Suppressor macrophage (primary cell): ENCODE data around the gene TRA2B.

ENCODE experiments used
- DNase-seq, 4 experiments: peaks; one replicate each; pipeline ENCODE4 v3.0.0-alpha.2; 2020 to 2022

Gene TRA2B

GRCh38 chr3:185950728-185951127, 12.9 kb upstream of the TRA2B start:
- no peak for DNase-seq

GRCh38 chr3:185949515-185949914, 11.7 kb upstream of the TRA2B start:
- DNase-seq: no peak

- no peak for DNase-seq
Observed at GRCh38 chr3:185948292-185948691, 10.5 kb upstream of the TRA2B start.

DNA sequence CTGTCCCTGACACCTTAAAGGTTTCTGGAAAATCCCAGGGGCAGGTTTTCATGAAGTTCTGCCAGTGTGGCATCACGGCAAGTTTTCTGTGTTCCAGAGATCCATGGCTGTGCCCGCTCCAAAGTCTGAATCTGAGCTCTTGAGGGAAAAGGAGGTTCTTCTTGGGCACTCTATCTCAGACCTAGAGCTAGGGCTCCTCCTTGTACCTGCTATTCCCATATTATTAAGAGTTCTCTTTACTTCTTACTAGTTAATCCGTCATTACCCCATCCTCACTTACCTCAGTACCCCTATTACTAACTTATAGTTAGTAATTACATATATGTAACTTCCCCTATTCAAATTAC, 5.9 kb upstream of the TRA2B start:
- no peak for DNase-seq

DNA sequence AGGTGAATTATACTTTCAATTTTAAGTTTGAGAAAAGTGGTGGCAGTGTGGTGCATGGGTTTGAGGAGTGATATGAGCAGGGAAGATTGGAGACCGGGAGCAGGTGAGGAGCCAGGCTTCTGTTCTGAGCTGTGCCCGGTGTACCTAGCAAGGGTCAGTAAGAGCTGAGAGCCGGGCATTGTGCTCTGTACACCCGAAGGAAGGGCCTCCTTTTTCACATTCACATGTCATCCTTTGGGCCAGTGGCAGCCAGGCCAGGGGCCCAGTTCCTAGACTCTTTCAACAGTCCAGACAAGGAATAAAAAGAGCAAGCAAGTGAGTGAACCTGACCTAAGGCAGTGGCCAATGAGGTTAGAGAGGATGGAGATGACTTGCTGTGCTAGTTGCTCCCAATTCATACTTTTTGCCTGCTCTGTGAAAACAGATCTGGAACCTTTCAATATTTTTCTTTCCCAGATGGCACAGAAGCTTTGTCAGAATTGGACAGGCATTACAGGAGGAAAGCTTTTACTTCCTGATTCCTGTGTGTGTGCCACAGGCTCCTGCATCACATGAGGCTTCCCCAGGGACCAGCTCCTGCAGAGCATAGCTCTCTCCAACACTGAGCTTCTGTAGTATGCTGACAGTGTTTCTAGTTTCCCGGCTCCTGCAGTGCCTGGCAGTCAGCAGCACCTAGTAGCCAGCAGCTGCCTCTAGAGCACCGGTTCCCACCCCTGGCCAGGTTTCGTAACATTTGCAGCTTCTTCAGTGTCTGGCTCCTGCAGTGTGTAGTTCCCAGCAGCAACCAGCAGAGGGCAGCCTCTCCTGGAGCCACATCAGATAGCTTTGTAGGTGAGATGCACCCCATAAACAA, 5.3 kb upstream of the TRA2B start:
- DNase-seq: peak; percentile 85 to 90 (median 88)

- no peak for DNase-seq
Observed at GRCh38 chr3:185942396-185942795, 4.6 kb upstream of the TRA2B start.

- DNase-seq: no peak
Observed at GRCh38 chr3:185940951-185941350, 3.1 kb upstream of the TRA2B start.

DNA sequence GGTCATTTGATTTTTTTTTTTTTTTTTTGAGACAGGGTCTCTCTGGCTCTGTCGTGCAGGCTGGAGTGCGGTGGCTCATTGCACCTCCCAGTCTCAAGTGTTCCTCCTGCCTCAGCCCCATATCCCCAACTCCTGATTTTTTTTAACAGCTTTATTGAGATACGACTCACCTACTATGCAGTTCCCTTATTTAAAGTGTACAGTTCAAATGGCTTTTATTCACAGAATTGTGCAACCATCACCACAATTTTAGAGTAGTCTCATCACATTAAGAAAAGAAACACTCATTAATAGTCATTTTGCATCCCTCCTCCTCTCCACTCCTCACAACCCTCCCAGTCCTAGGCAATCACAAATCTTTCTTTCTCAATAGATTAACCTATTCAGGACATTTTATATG, 1.9 kb upstream of the TRA2B start:
- no peak for DNase-seq

GRCh38 chr3:185936814-185937688, 763 bp downstream of the TRA2B start:
- peak; percentile 91 to 96 (median 94) for DNase-seq

DNA sequence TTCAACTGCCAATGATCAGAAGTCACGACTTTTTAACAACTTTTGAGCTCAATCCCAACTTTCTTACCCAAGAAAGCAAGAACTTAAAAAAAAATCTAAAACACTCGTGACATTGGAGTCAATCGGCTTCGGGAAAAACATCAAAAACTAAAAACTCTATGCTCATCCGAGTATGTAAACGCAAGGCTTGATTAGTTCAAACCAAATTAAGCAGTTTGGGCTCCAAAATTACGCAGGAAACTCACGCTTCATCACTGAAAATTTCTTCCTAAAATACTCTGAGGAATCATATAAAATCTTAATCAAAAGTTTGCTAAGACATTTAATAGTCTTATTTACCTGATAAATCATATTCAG, 1.6 kb downstream of the TRA2B start:
- no peak for DNase-seq

DNA sequence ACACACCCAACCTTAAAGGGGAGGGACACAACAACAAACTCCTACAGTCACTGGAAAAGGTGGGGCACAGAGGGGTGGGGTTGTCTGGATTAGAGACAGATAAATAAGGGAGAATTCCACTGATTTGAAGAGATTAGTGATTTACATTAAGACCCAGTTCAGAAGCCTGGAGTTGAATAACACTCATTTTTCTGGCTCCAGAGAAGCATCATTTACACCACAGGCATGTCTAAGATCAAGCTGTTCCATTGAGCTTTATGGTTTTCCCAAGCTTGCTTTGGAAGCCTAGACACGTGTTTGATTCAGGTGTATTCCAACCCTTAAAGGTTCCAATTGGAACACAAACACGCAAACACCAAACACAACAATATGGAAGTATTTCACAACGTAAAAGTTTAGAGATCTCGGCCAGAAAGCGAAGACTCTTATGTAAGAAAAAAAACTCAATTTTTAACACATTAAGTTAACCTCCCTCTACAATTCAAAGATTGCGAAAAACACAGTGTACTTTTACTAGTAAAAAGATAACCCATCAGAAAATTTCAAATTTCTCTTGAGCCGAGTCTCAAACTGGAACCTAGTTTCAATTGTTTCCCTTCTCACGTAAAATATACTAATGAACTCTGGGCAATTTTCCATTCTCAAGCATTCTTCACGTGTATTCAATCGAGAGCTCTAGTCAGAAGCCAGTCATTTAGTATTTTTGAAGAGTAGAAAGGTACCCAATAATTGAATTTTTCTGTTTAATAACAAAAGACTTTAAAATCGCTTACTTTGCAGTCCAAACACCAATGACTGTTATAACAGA, 2.1 kb downstream of the TRA2B start:
- peak in 1 of 4 experiments; percentile 22 for DNase-seq

DNA sequence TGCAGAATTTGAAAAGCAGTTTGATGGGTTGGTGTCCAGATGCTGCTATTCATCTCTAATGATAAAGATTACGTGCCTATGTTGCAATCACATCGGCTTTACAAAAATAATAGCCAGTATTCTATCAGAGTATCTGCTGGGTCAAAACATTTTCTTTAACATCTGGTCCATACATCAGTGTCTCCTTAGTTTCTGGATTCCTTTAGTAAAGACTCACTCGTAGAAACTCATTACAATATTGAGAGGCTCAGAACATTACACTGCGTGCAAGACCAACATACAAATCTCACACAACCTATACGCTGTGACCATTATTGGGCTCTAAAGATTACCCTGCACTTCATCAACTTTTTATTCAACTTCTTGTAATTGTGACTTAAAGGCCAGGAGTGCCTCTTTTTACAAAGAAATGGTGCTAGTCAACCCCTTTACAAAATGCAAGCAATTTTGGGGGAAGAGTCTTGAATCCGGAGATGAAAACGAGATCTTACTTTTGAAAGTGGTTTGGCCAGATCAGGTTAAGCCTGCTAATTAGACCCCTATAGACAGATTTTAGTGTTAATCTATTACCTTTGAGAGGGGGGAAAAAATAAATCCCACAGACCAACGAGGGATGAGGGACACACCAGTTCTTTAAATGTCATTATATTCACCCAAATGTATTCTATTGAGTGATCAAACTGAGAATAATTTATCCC, 2.9 kb downstream of the TRA2B start:
- no peak for DNase-seq

- no peak for DNase-seq
Observed at GRCh38 chr3:185934174-185934557, 3.6 kb downstream of the TRA2B start.

DNA sequence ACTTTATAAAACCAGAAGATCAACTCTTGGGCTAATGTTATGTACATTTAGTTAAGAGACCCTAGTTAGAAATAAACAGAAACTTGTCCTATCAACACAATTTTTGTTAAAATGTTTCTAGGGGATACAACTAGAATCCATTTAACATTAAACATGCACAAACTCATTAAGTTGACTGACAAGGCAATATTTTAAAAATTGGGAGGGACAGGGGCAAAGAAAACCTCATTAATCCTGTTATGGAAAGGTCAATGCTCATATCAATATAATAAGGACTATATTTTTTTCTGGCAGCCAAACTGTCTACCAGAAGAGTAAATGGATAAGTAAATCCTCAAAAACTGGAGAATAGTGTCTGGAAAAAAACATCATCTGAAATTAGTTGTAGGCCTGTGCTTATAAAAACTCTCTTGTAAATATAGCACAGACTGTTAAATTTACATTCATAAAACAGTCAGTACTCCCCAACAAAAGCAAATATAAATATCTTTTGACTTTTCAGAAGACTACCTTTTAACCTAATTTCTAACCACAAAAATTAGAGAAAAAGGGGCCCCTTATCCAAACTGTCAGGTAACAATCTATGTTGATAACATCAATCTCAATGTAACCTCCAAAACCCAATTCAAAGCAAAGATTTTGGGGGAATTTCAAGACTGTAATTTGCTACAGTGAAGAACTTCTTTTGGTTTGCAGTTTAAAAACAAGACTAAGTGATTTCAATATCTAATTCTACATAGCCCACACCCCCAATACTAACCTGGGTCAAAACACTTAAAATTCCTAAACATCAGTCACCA, 4.2 kb downstream of the TRA2B start:
- no peak for DNase-seq

DNA sequence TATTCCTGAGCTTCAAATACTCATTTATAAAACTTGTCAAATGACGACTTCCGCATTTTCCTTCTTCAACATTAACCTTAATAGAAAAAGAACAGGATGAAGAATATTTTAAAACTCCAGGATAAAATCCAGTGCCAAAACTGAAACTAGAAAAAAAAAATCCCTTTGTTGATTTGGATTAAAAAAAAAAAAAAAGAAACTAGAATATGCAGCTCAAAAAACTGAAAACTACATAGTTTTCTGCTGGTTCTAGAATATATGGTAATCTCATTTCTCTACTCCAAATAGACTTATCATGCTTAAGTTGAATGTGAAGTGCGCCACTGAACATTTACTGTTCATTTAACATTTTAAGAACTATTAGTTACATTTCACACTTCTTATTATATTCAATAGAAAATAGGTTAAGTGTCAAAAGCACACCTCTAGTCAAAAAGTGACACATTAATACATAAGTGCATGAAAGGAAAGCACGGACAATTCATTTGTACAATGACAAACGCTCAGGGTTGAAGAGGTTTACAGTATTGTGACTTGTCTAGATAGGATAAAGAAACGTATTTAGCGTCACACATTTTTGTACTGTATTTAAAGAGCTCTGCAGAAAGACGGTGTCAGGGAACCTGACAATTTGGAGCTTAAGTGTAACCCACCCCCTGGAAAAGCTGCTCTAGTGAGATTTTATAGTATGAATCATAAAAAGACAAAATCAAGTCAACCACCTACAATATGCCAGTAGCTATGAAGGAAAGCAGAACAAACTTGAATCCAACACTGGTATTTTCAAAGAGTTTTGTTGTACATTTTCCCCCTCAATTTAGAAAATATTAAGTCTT, 5.8 kb downstream of the TRA2B start:
- DNase-seq: peak in 1 of 4 experiments; percentile 40

- no peak for DNase-seq
Observed at GRCh38 chr3:185930393-185931107, 7.3 kb downstream of the TRA2B start.

DNA sequence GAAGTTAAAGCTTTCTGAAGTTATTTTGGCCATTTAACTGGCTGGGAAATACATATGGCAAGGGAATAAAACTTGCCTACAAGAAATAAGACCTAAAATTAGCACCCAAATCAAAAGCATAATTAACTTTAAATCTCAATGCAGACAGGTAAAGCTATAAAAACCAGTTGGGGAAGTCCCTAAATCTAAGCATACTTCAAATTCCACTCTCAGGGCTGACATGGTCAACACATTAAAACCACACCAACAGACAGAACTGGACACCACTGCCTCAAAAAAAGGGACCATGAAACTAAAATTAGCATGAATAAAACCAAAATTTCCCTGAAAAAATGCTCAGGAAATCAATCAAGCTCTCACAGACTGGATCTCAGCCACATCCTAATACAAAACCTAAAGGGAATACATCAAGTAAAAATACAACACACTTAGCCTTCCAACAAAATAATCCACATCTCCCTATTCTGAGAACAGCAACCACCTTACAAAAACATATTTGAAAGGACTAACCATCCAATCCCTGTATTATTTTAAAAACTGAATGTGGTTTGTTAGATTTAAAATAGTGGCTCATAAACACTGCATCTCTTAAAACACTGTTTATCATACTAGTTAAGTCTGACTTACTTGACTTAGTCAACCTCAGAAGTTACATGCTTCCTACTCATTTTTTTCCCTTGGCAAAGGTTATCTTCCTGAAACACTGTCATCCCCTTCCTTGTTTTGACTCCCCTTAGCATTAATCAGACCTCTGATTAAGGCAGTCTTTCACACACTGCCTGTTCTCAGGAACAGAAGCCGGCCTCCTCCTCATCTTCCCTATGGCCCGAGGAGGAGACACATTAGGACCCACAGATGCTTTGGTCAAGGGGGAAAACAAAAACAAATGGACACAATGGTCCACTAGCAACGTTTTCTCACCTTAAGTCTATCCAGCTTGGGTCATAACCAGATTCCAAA, 8.3 kb downstream of the TRA2B start:
- peak in 3 of 4 experiments; percentile 46 to 75 (median 59) for DNase-seq

GRCh38 chr3:185928496-185928895, 9.3 kb downstream of the TRA2B start:
- DNase-seq: peak in 2 of 4 experiments; percentile 40 to 47
